ENCODE data around the gene BPIFB6.

Gene BPIFB6

GRCh38 chr20:32986331-32986966 lies 45.0 kb upstream of the BPIFB6 start:
- no peak for TF ChIP-seq CTCF (IDR thresholded peaks at IDR 0.05)

DNA sequence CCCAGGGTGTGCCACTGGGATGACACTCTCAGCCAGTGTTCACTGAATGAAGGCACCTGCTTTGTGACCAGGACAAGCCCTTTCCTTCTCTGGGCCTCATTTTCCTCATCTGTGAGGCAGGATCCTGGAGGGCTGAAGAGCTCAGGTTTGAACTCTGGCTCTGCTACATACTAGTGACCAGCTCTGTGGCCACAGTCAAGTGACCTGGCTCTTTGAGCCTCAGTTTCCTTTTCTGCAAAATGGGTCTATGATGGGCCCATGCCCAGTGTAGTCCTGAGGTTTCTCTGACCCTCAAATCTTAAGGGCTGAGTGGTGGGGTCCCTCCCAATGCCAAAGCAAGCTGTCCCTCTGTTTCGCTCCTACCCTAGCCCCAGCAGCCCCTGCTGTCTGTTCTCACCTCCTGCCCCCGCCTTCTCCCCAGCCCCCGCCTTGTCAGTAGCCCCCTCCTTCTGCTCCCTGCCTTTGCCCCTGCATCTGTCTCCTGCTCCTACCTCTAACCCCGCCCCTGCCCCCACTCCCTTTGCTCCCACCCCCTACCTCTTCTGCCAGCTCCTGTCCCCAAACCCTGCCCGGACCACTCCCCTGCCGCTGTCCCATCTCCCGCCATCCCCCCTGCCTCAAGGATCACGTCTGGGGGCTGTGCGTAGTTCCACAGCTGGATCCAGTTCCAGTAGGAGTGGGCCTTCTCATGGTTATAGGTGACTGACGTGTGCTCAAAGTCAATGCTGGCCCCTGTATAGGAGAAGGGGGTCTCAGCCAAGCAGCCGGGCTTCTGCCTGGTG lies 44.2 kb upstream of the BPIFB6 start:
- no peak for TF ChIP-seq CTCF (IDR thresholded peaks at IDR 0.05)

- TF ChIP-seq CTCF (IDR thresholded peaks at IDR 0.05) = no peak
Observed at GRCh38 chr20:32988008-32988407, 43.4 kb upstream of the BPIFB6 start.

DNA sequence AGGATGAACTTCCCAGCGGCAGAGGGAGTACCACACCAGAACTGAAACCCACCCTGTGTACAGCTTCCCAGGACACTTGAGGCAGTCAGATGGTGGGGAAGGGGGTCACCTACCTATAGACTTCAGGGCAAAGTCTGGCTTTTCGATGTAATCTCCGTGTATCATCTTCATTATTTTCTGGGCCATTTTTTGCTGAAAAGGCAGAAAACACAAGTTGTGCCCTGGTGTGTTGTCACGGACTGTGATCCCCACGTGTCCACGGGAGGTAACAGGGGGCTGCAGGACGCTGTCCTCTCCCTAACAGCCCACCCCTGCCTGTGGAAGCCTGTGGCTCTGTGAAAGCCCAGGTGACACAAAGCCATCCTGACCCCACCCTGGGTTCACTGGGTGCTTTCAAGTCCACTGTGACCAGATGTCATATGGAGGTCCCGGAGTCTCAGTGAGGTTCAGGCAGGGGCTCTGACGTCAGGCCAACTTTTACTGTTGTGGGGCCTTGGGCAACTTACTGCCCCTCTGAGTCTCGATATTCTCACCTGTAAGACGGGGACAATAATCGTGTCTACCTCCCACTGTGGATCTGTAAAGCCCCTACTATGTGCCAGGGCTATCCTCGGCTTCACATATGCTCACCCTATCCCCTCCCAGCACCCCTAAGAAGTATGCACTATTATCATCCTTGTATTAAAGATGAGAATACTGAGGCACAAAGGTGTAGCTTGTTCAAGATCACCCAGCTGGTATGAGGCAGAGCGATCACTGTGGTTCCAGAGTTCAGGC lies 41.8 kb upstream of the BPIFB6 start:
- no peak for TF ChIP-seq CTCF (IDR thresholded peaks at IDR 0.05)

DNA sequence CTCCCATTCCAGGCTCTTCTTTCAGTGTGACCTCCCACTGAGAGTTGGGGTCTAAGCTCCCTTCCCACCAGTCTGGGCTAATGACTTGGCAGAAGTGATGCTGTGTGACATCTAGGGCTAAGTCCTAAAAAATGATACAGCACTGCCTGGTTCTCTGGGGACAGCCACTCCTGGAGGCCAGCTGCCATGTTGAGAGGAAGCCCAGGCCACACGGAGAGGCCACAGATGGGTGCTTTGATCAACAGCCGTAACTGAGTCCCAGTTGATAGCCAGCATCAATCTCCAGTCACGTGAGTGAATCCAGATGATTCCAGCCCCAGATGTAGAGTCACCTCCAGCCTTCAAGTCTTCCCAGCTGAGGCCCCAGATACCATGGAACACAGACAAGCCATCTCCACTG lies 41.0 kb upstream of the BPIFB6 start:
- no peak for TF ChIP-seq CTCF (IDR thresholded peaks at IDR 0.05)

GRCh38 chr20:32991383-32991782 lies 40.1 kb upstream of the BPIFB6 start:
- TF ChIP-seq CTCF (IDR thresholded peaks at IDR 0.05) = no peak

DNA sequence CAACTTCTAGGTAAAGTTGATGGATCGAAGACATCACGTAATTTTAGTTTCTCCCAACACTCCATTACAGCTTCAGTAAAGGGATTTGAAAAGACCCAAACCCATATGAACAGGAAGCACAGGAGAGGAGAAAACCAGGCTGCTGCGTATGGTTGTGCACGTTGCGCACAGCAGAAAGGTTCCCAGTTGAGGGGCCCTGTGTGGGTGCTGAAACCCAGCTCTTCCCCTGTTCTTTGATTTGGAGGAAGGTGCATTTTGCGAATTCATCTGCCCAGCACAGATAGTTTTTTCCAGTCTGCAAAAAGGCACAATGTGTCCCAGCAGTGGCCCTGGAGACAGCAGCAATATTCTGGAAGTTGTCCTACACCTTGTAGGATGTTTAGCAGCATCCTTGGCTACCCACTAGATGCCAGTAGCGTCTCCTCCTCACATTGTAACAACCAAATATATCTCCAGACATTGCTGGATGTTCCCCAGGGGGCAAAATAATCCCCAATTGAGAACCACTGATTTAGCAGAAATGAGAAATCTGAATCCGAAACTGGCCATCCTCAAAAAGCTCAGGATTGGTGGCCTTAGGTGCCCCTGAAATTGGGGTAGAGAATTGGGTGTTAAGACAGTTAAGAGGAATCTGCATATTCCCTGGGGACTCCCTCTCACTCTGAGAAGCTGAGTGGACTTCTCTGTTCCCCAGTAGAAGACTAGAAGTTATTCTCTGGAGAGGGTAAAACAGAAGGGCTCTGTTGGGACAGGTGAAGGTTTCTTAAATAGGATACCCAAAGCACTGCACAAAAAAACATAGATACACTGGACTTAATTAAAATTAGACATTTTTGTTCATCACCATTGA lies 39.4 kb upstream of the BPIFB6 start:
- no peak for TF ChIP-seq CTCF (IDR thresholded peaks at IDR 0.05)
